Measurements from ENCODE around the gene CDK6. TPM values are rescaled to one million over a fixed set of nuclear protein-coding genes. Genes with fewer than 3 reads are reported as not detected.

CDK6 gene
- polyA plus RNA-seq, 2 of the 4 experiments (the other 2 are of a cell fraction), result 13.6 to 25.9 TPM

- ATAC-seq (no peak), DNase-seq (ENCODE audit: low read depth in 1 of 2, low spot score in 1 of 2) (no peak), FAIRE-seq (no peak)
- Histone ChIP-seq H3K4me2 (no peak overlapping the region), H3K4me3 (no peak overlapping the region), H3K4me1 (no peaks in the 10 kb centered on the region), H3K9me3 (no peaks in the 10 kb centered on the region), H3K27ac (no peak overlapping the region)
- ChIA-PET CTCF (interaction anchor here (0.7 to 3.3 kb wide), 4 partner anchors 15 to 483 kb away, joined by 3 to 13 read pairs (median 3); no protein-coding TSS in a partner anchor), POLR2A (no interaction called here)
- 42% methylated on average over 4 of the region's 4 CpGs for WGBS (ENCODE audit: missing lambda C conversion rate)
- TF ChIP-seq CEBPB (IDR thresholded peaks at IDR 0.05) (no peak), RNF2 (IDR thresholded peaks at IDR 0.05; ENCODE audit: borderline replicate concordance, low read depth) (no peak), ESRRA (IDR thresholded peaks at IDR 0.05; ENCODE audit: borderline replicate concordance, low read length) (no peak), RFX5 (IDR thresholded peaks at IDR 0.05) (no peak), FOXS1 (CRISPR knock-in tag; IDR thresholded peaks at IDR 0.05) (no peak), ZSCAN20 (CRISPR knock-in tag; IDR thresholded peaks at IDR 0.05) (no peak), JUNB (IDR thresholded peaks at IDR 0.05) (no peak), TP53 (CRISPR knock-in tag; IDR thresholded peaks at IDR 0.05) (no peak), HOXB5 (CRISPR knock-in tag; IDR thresholded peaks at IDR 0.05) (no peak), EHMT2 (IDR thresholded peaks at IDR 0.05; ENCODE audit: low read depth) (no peak), MAZ (IDR thresholded peaks at IDR 0.05; ENCODE audit: borderline replicate concordance, low read depth, low read length) (no peak), KDM1A (IDR thresholded peaks at IDR 0.05; ENCODE audit: low read depth) (no peak), SMC3 (IDR thresholded peaks at IDR 0.05) (no peak), TFCP2L1 (CRISPR knock-in tag; IDR thresholded peaks at IDR 0.05) (no peak), NR3C1 (IDR thresholded peaks at IDR 0.05) (no peak), HEYL (CRISPR knock-in tag; IDR thresholded peaks at IDR 0.05) (no peak)
These were observed 241.1 kb downstream of the CDK6 start for GRCh38 chr7:92595281-92595680.

- H3K4me2 ChIP-seq, result no peak overlapping the region
- TF ChIP-seq MAFK (IDR thresholded peaks at IDR 0.05; ENCODE audit: partially characterized antibody) (peak; percentile 70), ESRRA (IDR thresholded peaks at IDR 0.05; ENCODE audit: borderline replicate concordance, low read length) (no peak)
- DNase-seq (ENCODE audit: low read depth in 1 of 2, low spot score in 1 of 2) (no peak), FAIRE-seq (no peak), ATAC-seq (no peak)
- no peak overlapping the region for H3K4me3 ChIP-seq
- H3K27ac ChIP-seq, result no peak overlapping the region
- POLR2A ChIA-PET, result no interaction called here
- H3K4me1 ChIP-seq, result no peaks in the 10 kb centered on the region
- CTCF ChIA-PET, result interaction anchor here (0.7 to 3.3 kb wide), 3 partner anchors 15 to 484 kb away, joined by 3 to 13 read pairs (median 3); no protein-coding TSS in a partner anchor
- WGBS (ENCODE audit: missing lambda C conversion rate), result 91% methylated on average over 3 of the region's 3 CpGs
- H3K9me3 ChIP-seq, result no peaks in the 10 kb centered on the region
These were observed 241.6 kb downstream of the CDK6 start for GRCh38 chr7:92594746-92595145.

GRCh38 chr7:92590711-92591310, 245.6 kb downstream of the CDK6 start:
- ChIA-PET POLR2A (interaction anchor here (1.3 to 2.0 kb wide), 5 partner anchors 8 to 105 kb away, joined by 3 to 9 read pairs (median 7); no protein-coding TSS in a partner anchor), CTCF (interaction anchor here (0.6 to 6.1 kb wide), 12 partner anchors 8 to 219 kb away, joined by 3 to 42 read pairs (median 4); no protein-coding TSS in a partner anchor)
- ATAC-seq (no peak; a peak in 1 of 6 replicates), FAIRE-seq (no peak), DNase-seq (ENCODE audit: low read depth in 1 of 2, low spot score in 1 of 2) (no peak)
- H3K27ac ChIP-seq, result peak overlapping the region; percentile 52 to 99; a peak in 4 of 6 replicates
- TF ChIP-seq HDAC2 (IDR thresholded peaks at IDR 0.05) (no peak), HOXA7 (CRISPR knock-in tag; IDR thresholded peaks at IDR 0.05) (no peak), MAFK (IDR thresholded peaks at IDR 0.05; ENCODE audit: partially characterized antibody) (no peak), PHF8 (IDR thresholded peaks at IDR 0.05; ENCODE audit: borderline replicate concordance, low read depth) (no peak), FOXS1 (CRISPR knock-in tag; IDR thresholded peaks at IDR 0.05) (no peak)
- 41% methylated on average over 19 of the region's 19 CpGs for WGBS (ENCODE audit: missing lambda C conversion rate)
- peak overlapping the region; percentile 82 for H3K4me3 ChIP-seq
- H3K4me1 ChIP-seq, result peaks cover 29% of the 10 kb centered on the region
- peak overlapping the region; percentile 88 for H3K4me2 ChIP-seq
- no peaks in the 10 kb centered on the region for H3K9me3 ChIP-seq

GRCh38 chr7:92589056-92589455, 247.3 kb downstream of the CDK6 start:
- CTCF ChIA-PET, result interaction anchor here (1.2 to 6.1 kb wide), 4 partner anchors 14 to 23 kb away, joined by 5 to 42 read pairs (median 20); no protein-coding TSS in a partner anchor

More at GRCh38 chr7:92589056-92589455, 247.3 kb downstream of the CDK6 start:
- 62% methylated on average over 7 of the region's 7 CpGs for WGBS (ENCODE audit: missing lambda C conversion rate)
- POLR2A ChIA-PET, result interaction anchor here (1.6 kb wide), 1 partner anchor 60 kb away, joined by 5 read pairs; the partner anchor contains the start of genes PEX1 and RBM48
- DNase-seq (ENCODE audit: low read depth in 1 of 2, low spot score in 1 of 2) (no peak), FAIRE-seq (no peak), ATAC-seq (no peak)
- peak overlapping the region; percentile 93 to 99 for H3K27ac ChIP-seq
- TF ChIP-seq KDM5A (IDR thresholded peaks at IDR 0.05) (no peak), MYC (IDR thresholded peaks at IDR 0.05; ENCODE audit: borderline replicate concordance, low read length) (no peak), CHD2 (IDR thresholded peaks at IDR 0.05; ENCODE audit: low read length, partially characterized antibody) (no peak), ELK1 (IDR thresholded peaks at IDR 0.05; ENCODE audit: low read depth, low read length) (no peak), HDAC2 (IDR thresholded peaks at IDR 0.05) (no peak), HEYL (CRISPR knock-in tag; IDR thresholded peaks at IDR 0.05) (no peak), EHF (CRISPR knock-in tag; IDR thresholded peaks at IDR 0.05) (no peak), NR3C1 (IDR thresholded peaks at IDR 0.05) (no peak), RFX5 (IDR thresholded peaks at IDR 0.05) (no peak), MAX (IDR thresholded peaks at IDR 0.05) (no peak)
- peak overlapping the region; percentile 82 for H3K4me3 ChIP-seq
- H3K4me1 ChIP-seq, result peaks cover 38% of the 10 kb centered on the region
- peak overlapping the region; percentile 87 for H3K4me2 ChIP-seq
- H3K9me3 ChIP-seq, result no peaks in the 10 kb centered on the region

Measured in A549 (cell line).